NCI-H2196 (cell line): ENCODE results near the gene ZNF879.

ENCODE experiments used
- DNase-seq: peaks from one replicate; lab custom pipeline; 2025; ENCODE audit not compliant: unreplicated experiment; lab: John Stamatoyannopoulos, UW

Gene ZNF879

DNA sequence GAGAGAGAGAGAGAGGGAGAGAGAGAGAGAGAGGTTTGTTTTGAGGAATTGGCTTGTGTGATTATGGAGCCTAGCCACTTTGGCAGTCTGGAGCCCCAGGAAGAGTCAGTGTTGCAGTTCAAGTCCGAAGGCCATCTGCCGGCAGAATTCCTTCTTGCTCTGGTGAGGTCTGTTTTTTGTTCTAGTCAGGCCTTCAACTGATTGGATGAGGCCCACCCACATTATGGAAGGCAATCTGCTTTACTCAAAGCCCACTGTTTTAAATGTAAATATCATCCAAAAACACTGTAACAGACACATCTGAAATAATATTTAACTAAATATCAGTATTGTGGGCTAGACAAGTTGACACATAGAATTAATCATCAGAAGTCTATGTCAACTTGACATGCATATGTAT lies 17.0 kb upstream of the ZNF879 start:
- DNase-seq = no peak

DNA sequence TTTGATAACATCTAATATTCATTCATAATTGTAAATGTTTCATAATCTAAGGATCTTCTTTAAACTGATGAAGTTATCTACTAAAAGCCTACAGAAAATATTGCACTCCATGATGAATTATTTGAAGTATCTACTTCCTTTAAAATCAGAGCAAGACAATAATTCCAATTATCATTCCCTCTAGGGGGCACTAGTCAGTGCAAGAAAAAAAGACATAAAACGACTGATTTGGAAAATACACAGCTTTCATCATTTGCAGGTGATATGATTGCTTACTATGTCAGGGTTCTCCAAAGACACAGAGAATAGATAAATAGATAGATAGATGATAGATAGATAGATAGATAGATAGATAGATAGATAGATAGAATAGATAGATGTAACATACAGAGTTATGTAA lies 14.9 kb upstream of the ZNF879 start:
- DNase-seq = no peak

DNA sequence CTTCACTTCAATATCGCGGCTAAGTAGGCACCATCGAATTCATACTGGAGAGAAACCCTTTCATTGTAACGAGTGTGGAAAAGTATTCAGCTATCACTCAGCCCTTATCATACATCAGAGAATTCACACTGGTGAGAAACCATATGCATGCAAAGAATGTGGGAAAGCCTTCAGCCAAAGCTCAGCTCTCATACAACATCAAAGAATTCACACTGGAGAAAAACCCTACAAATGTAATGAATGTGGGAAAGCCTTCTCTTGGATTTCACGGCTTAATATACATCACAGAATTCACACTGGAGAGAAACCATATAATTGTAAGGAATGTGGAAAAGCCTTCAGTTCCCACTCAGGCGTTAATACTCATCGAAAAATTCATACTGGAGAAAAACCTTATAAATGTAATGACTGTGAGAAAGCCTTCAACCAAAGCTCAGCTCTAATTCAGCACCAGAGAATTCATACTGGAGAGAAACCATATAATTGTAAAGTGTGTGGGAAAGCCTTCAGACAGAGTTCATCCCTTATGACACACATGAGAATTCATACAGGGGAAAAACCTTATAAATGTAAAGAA lies 9.5 kb downstream of the ZNF879 start:
- no peak for DNase-seq

DNA sequence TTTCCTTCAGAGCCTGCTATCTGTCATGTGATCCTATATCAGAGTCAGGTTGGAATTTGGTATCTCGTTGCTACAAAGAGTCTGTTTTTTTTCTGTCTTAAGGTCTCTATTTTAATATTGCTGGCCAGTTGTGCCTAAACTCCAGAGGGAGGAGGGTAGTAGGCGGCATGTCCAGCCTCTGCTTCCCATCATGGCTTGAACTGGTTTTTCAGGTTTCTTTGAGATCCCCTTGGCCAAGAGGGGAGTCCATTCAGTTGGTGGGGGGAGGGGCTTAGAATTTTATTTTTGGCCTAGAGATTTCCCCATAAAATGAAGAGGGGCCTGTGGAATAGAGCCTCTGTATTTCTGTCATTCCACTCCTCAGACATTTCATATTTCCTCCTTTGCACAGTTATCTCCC lies 21.2 kb downstream of the ZNF879 start:
- DNase-seq = no peak

DNA sequence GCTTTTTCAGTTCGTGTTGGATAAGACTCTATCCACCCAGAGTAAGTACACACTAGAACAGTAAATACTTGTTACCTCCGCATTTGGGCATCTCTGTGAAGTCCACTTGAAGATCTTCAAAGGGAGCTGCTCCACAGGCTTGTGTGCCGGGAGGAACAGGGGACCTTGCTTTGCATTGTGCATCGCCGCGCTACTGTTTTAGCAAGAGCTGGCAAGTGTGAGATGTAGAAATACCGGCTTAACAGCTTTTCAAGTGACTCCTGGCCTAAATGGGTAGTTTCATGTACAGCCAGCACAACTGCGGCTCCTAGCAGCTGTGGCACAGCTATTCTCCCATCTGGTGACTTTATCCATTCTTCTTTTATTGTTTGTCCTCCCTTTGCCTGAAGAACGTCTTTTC lies 28.2 kb downstream of the ZNF879 start:
- no peak for DNase-seq

DNA sequence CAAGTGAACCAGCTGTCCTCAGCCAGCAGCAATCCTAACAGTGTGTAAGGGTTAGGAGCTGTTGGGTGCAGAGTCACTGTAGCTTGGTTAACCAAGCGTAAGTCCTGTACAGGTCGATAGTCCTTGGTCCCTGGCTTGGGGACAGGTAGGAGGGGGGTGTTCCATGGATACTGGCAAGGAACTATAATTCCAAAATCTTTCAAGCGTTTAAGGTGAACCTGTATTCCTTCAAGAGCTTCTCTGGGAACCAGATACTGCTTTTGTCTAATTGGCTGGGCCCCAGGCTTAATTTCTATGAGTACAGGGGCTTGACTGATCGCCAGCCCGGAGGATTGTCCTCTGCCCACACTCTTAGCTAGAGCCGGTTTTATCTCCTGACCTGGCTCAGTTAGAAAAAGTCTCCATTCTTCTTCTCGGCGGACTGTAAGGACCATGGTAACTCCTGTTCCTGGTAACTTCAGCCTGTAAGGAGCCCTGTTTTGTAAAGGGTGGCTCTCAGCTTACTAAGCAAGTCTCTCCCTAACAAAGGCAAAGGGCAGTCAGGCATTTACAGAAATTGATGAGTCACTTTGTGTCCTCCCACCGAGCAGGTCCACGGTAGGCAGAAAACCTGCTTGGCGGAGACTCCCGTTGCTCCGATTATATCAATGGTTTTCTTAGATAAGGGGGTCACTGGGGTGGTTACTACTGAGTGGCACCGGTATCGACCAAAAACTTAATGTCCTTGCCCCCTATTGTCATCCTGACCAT lies 30.6 kb downstream of the ZNF879 start:
- no peak for DNase-seq

DNA sequence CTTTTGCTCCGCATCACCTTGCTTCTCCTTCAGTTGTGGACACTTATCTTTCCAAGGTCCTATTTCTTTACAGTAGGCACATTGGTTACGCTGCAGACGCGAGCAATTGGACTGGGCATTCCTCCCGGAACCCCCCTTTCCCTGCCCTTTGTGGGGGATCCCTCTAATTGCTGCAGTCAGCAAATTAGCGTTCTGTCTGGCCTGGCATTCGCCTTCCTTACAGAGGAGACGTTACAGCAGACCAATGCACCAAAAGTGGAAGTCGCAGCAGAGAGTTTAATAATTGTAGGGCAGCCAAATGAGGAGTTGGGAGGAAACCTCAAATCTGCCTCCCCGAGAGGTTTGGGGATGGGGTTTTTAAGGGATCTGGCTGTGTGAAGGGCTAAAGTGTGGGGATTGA lies 31.3 kb downstream of the ZNF879 start:
- no peak for DNase-seq

DNA sequence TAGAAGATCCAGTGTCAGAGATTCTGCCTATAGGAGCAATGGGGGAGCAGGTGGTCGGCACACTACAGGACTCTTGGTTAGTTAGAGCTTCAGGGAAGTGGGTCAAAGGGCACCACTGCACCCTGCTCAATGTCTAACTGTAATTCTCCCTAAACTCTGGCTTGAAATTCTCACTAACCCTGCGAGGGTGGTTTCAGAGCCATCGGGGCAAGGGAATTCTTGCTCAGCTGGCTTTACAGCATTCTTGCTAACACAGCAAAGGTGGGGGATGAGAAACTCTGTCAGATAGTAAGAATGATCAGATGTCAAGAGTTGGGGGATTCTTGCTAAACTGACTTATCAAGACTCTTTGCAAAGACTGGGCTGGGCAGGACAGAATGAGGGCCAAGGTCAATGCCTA lies 31.8 kb downstream of the ZNF879 start:
- no peak for DNase-seq

DNA sequence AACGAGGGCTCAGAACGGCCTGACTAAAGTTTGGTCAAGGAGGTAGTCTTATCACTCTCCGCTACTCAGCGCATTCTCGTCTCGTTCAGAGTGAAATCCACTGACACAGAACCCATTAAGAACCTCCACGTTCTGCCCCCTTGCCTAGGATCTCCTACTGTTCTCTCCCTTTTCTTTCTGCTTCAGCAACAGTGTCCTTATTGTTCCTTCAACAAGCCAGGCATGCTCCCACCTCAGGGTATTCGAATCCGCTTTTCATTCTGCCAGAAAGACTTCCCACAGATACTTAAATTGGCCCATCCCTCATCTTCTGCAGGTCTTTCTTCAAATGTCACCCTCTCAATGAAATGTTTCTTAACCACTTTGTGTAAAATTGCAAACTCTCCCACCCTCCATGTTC lies 32.2 kb downstream of the ZNF879 start:
- no peak for DNase-seq

DNA sequence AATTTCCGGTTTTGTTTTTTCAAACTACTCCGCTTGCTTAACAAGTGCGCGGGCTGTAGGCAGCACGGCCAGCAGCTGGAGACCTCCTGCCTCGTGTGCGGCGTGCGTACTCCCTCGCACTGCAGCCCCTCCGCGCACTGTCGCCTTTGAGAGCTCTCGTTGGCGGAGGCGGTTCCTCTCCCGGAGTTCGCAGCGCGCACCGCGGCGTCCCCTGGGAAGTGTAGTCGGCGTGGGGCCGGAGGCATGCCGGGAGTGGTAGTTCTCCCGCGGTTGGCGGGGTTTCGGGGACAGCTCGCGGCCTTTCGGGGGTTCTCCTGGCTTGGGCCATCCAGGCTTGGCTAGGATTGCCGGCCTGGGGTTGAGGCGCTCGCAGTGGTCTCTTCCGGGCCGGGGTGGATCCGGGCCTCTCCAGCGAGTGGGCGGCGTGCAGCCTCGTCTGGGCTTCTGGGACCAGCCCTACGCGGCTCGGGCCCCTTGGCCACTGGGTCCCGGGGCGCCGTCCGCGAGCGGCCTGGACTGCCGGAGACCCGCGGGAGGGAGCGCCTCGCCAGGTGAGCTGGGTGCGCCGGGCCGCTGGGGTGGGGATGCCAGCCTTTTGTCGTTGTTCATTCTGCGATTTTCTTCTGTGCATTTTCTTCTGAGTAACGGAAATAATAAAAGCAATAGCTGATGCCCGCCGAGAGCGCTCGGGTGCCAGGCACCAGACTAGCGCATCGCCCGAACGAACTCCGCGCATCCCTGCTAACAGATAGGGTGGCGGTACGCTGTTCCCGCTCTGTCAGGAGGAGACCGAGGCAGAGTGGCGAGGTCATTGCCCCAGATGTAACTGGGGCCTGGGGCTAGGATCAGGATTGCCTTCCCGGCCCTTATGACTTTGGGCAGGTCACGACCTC lies 36.8 kb downstream of the ZNF879 start, which contains the start of gene ZNF354C:
Gene ZNF354C, plus strand, starts transcription at position 258 of the 893 bp plus-strand sequence. CDS start 1,696 bp downstream, outside the sequence.
- DNase-seq = no peak

DNA sequence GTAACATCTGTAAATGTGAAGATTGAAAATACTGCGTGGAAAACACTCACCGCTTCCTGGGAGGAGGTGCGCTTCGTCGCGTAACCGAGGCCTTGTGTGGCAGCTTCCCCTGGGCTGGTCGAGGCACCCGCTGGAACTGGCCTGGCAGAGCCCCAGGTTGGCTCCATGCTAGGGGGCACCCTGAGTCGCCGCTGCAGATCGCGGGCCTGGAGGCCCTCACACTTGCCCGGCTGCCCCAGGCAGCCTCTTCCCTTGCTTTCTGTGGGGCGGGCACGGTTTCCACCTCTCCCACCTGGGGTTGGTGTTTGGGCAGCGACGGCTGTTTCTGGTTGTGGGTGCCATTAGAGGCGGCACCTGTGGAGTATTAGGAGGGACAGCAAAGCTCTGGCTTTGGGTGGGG lies 37.4 kb downstream of the ZNF879 start:
- DNase-seq = no peak

DNA sequence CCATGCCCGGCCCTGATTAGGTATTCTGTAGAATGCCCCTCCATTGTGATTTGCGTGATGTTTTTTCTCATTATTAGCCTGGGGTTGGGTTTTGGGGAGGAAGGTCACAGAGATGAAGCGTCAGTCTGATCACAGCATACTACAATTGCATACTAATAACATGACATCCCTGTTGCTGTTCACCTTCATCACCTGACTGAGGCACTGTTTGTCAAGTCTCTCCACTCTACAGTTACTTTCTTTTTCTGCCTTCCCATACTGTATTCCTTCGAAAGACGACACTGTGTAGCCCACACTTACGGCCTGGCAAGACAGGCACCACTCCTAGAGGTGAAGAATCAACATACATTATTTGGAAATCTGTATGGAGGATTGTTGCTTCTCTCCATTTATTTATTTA lies 42.1 kb downstream of the ZNF879 start:
- no peak for DNase-seq

DNA sequence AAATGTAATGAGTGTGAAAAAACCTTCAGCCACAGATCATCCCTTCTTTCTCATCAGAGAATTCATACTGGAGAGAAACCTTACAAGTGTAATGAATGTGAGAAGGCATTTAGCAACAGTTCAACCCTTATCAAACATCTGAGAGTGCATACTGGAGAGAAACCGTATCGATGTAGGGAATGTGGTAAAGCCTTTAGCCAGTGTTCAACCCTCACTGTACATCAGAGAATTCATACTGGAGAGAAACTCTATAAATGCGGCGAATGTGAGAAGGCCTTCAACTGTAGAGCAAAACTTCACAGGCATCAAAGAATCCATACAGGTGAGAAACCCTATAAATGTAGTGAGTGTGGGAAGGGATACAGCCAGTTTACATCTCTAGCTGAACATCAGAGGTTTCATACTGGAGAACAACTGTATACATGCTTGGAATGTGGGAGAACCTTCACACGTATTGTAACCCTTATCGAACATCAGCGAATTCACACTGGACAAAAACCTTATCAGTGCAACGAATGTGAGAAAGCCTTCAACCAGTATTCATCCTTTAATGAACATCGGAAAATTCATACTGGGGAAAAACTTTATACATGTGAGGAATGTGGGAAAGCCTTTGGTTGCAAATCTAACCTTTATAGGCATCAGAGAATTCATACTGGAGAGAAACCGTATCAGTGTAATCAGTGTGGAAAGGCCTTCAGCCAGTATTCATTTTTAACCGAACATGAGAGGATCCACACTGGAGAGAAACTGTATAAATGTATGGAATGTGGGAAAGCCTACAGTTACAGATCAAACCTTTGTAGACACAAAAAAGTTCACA lies 55.8 kb downstream of the ZNF879 start:
- DNase-seq = no peak

DNA sequence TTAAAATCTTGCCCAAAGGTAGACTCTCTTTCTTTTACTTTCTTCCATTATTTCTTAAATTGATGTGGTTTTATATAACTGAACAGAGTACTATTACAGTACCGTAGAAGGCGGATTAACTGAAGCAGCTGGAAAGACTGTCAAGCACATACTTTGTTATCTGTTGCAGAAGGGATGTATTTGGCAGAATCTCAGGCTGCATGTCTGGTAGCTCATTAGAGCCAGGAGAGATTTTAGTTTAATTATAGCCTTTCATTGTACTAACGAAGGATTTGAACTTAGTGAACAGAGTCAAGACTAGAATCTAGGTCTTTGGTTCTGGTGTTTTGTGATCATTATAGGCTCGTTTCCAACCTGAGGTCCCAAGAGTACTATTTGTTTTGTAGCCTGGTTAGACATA lies 57.1 kb downstream of the ZNF879 start:
- DNase-seq = no peak
